Right renal pelvis (tissue), 4 donors: ENCODE data around the gene ALDH1A1. TPM values are rescaled to one million over a fixed set of nuclear protein-coding genes. Genes with fewer than 3 reads are reported as not detected.
"Not testable (repeated sequence)": the region's sequence is repeated elsewhere in the genome, so short reads cannot be mapped to it uniquely, and the experiment has no call there.

Experiments
- DNase-seq, 4 donors: peaks; one replicate each; pipeline ENCODE4 v3.0.0-alpha.2; 2013; ENCODE audit warnings: low read depth in 4 of 4, low spot score in 3 of 4, missing footprints in 1 of 4
- polyA plus RNA-seq, 4 donors: library from polyadenylated mRNA; unstranded; fragments of 120-200 nt; gene quantifications; one replicate each; pipeline ENCODE4 v1.2.1, GENCODE V29; 2013; ENCODE audit not compliant: insufficient read length in 4 of 4

ALDH1A1 gene
- polyA plus RNA-seq, 4 donors, result 277 to 346 (median 312) TPM

DNA sequence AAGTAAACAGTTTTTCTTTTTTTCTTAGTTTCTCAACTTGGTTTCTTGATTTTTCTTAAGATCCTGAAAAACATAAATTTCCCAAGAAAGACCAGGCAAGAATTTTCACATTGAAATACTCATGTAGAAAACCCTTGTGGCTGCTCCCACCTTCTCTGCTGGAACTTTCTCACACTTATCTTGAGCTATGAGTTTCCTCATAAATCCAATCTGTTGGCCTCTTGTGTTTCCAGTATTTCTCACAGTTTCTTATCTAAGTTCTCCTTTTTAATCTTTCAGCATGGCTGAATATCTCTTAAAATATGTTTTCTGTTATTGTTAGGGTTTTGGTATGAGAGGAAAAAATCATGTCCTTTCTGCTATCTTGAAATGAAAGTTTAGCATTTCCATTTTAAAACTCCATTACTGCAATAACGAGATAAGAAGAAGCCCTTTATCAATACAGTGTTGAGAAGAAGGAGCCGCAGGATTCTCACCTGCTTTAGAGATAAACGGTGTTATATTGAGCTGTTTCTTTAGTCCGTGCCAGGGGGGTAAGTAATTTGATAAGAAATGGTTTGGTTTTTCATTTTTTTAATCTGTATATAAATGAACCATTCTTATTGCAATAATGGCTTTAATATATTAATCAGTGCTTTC, 89.3 kb downstream of the ALDH1A1 start:
- DNase-seq, result no peak

DNA sequence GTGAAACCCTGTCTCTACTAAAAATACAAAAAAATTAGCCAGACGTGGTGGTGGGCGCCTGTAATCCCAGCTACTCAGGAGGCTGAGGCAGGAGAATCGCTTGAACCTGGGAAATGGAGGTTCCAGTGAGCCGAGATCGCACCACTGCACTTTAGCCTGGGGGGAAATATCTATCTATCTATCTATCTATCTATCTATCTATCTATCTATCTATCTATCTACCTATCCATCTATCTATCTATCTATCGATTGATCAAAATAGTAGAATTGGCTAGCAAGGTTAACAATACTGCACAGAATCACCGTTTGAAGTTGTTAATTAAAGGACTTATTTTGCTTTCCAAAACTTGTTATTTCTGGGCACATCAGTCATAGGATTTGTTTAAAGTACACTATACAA, 90.1 kb downstream of the ALDH1A1 start:
- DNase-seq, result not testable (repeated sequence)

DNA sequence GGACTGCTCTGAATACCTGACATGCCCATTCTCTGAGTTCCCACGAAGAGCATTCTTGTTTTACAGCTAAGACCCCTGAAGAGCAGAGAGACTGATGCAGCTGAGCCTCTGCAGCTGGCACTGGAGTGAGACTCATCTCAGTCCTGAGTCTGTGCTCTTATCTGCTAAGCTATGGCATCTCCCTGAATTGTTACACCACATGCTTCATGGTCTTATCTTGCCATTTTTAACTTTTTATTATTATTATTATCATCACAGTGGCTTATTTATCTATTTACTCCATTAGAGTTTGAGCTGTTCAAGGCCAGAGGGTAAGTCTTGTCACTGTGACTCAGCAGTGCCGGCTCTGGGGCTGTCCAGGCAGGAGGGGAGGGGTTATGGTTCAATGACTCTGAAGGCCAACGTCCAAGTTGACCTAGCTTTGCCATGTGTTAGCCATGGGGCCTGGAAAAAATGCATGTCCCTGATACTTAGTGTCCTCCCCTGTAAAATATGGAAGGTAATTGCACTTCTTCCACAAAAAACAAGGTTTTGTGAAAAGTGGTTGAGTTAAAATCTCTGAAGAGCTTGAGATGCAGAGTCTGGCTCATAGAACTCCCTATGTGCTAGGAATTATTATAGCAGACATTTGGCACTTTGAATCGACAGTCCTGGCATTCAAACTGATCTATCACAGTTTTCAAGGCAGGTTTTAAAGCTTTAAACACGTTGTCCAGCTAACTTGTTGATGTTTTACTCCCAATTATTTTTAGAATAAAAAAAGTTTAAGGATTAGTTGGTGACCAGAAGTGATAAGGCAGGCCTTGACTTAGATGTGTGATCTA, 94.6 kb downstream of the ALDH1A1 start:
- no peak for DNase-seq

DNA sequence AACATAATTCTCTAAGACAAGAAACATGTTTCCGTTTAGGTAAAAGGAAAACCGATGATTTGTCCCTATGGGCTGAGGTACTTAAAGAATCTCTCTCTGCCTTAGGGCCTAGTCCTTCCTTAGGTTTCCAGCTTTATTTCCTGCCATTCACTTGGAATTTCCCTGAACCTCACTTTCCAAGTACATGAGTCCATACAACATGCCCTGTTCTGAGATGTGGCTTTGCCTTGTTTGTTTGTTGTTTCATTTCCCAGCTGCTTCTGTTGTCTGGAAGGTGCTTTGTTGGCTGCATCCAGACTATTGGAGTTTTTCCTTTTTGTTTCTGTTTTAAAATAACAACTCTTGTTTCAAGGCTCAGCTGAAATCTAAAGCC, 95.2 kb downstream of the ALDH1A1 start:
- no peak for DNase-seq

DNA sequence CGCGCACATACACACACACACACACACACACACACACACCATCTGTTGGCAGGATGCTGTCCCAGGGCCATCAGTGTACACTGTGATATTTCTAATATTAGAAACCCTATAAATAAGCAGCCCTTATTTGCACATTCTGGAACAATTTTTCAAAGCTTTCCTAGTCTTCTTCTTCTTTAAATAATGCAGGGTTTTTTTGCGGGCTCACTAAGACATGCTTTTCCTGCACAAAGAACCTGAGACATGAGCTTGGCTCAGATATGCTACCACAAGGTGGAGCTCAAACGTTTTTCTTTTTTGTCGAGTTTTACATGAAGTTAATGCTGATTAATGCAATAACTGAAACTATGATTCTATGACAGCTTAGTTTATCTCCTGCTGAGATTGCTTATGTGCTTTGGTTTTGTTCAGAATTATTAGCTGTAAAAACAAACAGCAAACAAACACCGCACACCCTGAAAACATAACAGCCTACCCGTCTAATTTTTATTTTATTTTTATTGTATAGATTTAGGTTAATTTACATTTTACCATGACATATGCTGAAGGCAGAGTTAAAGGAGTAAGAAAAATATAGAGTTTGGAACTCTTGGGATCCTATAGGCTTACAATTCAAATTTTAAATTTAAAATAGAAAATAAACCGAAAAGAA, 95.8 kb downstream of the ALDH1A1 start:
- DNase-seq, result peak; percentile 37 to 53 (median 42)

DNA sequence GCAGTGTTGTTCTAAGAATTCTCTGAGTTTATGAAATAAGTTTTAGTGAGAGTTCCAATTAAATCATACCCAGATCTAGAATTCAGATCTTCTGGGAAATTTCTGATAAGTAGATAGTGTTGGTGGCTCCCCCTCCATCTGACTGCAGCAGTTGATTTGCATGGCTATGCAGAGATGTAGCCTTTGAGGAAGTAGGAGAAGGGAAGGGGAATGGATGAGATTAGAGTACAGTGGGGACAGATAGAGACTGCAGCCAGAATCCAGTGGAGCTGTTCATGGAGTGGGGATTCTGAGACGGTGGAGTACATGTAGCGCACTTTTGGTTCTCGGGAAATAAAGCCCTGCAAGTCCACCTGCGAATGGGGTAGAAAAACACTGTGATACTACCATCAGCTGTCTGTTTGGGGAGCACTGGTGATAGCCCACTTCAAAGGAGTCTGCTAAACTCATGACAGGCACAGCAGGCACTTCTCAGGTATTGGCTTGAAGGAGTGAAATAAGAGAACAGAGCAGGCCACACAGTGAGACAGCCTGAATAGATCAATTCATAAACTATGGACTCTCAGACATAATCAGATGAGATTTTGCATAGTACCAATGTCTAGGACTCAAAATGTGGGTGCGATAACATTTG, 96.8 kb downstream of the ALDH1A1 start:
- DNase-seq, result no peak

DNA sequence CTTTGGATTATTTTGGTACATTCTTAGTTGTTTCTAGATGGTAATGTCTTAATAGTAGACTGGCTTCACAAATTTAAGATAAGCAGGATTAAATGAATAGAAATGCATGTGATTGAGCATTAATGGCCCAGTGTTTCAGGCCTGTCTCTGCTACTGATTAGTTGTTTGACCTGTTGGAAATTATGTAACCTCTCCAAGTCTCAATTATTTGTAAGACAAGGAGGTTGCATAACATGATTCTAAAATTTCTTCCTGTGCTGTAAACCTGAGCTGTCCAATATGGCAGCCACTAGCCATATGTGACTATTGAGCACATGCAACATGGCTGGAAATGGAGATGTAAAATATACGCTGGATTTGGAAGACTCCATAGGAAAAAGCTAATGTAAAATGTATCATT, 97.5 kb downstream of the ALDH1A1 start:
- no peak for DNase-seq

Other genes starting within 250 kb of the ALDH1A1 start
- gene ANXA1, start 198.8 kb upstream of the ALDH1A1 start, polyA plus RNA-seq, result 10 to 100 TPM; 31.7 to 40.9 (median 37.6) TPM